ENCODE measurements around the gene SLC43A2.

The SLC43A2 gene

DNA sequence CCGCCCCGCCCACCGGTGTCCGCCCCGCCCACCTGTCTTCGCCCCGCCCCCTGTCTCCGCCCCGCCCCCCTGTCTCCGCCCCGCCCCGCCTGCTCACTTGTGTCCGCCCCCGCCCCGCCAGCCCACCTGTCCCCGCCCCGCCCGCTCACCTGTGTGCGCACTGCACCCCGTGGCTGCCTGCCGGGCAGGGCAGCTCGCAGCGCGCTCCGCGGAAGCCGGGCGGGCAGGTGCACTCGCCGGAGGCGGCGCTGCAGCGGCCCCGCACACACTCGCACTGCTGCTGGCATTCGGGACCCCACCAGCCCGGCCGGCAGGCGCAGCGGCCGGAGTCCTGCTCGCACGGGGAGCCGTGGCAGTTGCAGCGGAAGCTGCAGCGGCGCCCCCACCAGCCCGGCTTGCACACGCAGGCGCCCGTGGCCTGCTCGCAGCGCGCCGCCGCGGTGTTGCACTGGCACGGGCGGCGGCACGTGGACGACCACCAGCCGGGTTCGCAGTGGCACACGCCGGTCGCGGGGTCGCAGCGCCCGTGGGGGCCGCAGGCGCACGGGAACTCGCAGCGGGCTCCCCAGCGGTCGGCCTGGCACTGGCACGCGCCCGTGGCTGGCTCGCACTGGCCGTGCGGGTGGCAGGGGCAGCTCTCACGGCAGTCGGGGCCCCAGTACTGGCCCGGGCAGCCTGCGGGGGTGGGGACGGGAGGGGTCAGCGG is 14.8 kb upstream of the SLC43A2 start:
- DNase-seq, result peak; percentile 51

DNA sequence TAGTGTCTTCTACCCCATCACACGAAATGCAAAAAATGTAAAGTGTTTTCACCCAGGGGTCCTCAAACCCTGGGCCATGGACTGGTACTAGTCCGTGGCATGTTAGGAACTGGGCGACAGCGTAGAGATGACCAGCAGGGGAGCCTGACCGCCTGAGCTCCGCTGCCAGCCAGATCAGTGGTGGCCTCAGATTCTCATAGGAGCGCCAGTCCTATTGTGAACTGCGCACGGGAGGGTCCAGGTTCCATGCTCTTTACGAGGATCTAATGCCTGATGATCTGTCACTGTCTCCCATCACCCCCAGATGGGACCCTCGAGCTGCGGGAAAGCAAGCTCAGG is 12.4 kb upstream of the SLC43A2 start:
- DNase-seq, result no peak

DNA sequence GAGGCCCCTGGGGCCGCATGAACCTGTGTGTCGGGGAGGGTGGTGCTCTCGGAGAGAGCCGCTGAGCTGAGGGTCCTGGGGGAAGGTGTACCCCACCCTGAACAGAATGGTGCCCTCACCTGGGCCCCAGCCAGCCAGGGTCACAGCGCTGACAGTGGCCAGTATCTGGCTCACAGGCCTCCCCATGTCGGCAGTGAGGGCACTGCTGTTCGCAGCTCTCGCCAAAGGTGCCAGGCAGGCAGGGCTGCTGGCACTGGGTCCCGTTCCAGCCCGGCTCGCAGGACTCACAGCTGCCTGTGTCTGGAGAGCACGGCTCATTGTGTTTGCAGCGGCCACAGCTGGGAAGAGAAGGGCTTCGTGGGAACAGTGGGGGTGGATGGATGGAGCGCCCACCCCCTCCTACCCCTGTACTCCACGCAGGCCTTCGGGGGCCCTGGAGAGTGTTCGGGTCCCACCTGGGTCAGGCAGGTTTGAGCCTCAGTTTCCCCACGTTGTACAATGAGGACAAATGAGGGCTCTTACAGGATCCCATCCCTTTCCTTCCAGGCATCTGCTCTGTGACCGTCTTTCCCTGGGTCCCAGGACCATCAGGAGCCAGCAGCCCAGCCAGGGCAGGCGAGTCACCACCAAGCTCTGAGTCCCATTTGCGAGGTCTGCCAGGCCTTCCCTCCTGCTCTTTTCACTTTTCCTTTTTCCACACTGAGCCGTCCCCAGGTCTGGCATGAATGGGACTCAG is 11.9 kb upstream of the SLC43A2 start:
- no peak for DNase-seq

DNA sequence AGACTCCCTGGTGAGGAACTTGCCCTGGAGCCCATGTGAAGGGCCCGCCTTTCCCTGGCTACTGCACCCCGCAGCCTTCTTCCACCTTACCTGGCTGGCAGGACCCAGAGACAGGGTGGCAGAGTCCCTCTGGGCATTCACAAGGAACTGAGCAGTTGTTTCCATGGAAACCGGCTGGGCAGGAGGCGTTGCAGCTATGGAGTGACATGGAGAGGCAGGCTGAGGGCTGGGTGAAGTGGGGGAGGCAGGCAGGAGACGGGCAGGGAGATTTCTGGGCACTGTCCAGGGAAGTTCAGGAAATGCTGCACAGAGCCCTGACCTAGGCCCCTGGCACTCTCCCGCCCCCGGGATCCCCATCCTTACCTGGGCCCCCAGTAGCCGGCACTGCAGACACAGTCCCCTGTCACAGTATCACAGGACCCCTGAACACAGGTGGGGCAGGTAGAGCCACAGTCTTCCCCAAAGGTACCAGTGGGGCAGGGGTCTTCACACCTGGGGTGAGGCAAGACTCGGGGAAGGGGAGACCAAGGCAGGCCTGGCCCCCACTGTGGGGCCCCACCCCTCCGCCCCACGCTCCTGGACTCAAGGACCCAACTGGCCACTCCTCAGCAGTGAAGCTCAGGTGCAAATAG is 11.0 kb upstream of the SLC43A2 start:
- DNase-seq, result no peak

DNA sequence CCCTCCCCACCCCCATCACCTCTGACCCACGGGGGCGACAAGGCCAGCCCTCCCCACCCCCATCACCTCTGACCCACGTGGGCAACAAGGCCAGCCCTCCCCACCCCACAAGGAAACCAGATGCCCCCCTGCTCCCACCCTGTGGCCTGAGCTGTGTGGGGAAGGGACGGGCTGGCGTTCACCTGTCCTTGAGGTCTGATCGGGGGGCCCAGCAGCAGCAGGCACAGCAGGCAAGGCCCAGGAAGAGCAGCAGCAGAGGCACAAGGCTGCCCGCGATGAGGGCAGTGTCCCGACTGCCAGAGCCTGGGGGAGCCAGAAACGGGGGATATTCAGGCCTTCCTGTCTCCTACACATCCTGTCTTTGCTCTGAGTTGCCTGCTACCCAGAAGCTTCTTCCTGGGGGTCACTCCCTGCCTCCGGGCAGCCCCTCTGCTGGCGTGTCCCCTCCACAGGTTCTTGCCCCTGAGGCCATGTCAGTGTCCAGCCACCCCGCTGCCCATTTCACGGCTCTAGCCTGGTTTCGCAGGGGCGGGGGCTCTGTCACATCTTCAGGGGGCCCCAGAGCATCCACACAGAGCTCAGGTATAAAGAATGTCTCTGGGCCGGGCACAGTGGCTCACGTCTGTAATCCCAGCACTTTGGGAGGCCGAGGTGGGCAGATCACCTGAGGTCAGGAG is 10.1 kb upstream of the SLC43A2 start:
- no peak for DNase-seq

DNA sequence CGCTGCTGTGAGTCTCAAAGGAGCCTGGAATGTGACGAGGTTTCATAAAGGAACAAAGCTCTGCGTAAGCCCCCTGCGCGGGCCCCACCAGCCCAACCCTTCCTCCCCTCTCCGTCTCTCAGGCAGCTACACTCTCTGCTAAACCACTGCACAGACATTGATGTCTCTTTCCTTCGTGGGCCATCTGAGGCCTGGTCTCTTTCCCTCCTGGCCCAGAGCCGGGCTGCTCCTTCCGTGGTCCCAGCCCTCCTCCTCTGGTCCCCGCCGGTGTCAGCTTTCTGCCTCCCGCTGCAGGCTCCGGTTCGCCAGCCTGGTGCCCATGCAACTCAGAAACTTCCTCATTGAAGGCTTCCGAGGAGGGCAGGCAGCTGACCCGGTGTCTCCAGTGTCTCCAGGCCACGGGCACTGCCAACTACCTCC is 9.5 kb upstream of the SLC43A2 start:
- DNase-seq, result no peak

DNA sequence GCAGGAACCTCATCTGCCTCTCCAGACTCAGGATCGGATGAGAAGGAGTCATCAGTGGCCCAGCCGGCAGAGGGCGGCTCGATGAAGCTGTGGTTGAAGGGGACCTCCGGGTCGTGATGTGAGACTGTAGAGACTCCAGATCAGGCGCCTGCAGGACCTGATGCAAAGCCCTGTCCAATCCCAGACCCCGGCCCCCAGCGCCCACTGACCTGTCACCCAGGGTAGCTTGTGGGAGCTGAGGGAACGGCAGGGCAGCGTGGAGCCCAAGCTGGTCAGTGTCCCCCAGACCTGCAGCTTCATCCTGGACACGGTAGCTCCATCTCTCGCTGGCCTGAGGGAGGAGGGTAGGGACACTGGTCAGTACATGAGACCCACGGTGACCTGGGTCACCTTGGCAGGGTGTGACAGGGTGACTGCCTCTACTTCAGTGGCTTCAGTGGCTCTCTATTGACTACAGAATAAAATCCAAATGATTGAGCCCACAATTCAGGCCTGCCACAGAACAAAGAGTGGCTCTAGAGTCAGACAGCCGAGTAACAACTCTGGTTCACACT is 8.2 kb upstream of the SLC43A2 start:
- DNase-seq, result no peak

DNA sequence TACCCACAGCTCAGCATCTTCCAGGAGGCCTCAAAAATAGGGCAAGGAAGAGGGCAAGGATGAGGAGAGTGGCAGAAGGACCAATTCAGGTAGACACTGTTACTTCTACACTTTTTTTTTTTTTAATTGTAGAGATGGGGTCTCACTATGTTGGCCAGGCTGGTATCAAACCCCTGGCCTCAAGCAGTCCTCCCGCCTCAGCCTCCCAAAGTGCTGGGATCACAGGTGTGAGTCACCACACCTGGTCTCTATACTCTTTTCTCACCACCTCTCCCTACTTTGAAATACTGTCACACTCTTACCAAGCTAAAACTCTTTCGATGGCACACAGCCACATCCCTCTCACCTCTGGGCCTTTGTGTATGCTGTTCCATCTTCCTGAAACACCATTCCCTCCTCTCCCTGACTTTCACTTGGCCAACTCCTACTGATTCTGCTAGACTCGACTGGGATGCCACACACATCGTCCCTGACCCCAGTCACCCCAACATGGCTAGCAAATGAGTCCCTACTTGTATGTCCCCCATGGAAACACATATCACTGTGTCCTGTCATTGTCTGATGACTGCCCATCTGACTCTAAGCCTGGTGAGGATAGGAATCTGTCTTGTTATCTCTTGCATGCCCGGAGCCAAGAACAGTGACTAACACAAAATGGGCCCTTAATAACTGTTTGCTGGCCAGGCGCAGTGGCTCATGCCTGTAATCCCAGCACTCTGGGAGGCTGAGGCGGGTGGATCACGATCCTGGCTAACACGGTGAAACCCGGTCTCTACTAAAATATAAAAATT is 7.2 kb upstream of the SLC43A2 start:
- no peak for DNase-seq

DNA sequence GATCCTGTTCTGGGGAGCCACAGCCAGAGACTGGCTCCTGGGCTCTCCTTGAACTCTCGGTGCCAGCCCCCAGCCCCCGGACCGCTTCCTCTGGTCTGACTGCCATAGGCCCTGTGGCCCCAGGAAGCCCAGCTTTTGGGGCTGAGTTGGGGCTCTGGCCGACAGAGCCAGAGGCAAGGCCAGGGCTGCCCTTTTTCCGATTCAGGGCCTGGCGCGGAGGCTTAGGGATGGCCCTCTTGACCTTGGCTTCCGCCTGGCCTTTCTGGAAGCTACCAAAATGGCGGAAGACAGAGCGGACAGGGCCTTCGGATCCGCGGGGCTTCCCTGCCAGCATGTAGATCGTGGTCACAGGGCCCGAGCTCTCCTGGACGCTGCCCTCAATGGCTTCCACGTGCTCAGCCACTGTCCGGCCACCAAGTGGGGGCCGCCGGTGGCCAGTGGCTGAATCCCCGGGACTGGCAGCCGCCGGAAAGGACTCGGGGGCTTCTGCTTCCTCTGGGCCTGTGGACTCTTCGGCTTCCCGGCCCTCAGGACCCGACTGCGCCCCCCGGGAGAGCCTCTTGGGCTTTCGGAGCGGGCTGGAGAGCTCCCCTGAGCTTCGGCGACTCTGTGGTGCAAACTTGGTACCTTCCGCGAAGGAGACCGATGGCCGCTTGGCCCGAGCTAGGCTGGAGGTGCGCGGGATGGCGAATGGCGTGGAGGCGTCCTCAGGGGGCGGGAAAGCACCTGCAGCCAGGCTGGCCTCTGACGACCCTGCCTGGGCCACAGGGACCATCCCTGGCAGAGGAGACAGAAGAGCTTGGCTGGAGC is 6.4 kb upstream of the SLC43A2 start:
- DNase-seq, result no peak

DNA sequence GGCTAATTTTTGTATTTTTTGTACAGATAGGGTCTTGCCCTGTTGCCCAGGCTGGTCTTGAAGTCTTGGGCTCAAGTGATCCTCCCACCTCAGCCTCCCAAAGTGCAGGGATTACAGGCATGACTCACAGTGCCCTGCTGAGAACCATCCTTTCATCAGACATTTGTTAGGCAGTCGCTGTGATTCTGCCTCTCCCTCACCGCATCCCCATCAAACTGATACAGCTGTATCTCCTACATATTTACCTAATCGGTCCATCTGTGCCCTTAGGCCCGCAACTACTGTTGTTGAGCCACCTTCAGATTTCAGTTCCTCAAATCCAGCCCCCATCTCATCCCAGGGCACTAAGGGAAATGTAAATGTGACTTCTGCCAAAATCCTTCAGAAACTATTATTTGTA is 2.0 kb upstream of the SLC43A2 start:
- DNase-seq, result no peak

DNA sequence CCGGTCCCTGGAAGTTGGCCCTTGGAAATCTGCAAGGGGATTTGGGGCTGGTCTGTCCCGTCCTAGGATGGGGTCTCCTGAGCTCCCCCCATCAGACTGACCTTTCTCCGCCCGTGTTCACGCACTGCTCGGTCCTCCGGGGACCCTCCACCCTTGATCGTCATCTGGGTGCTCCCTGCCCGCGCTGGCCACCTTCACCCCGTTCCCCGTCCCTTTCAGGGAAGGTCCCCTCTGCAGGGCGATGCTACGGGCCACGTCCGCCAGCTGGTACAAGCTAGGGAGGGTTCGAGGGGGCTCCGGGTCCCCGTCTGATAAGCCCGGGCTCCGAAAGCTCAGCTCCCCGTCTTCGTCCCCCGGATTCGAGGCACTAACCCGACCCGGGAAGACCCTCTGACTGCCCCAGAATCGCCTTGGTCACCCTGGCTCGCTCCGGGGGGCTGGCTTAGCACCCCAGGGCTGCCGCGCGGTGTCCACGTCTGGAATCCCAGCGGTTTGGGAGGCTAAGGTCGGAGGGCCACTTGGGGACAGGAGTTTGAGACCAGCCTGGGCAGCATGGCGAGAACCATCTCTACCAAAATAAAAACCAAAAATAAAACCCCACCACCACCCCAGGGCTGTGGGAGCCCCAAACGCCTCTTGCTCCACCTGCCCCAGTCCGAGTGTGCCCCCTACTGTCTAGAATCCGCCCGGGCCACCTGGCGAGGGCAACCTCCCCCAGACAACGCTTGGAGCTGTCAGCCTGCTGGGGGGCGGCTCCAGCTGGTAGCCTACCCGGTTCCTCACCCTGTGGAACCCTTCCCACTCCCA is 1.1 kb upstream of the SLC43A2 start:
- peak; percentile 75 for DNase-seq

DNA sequence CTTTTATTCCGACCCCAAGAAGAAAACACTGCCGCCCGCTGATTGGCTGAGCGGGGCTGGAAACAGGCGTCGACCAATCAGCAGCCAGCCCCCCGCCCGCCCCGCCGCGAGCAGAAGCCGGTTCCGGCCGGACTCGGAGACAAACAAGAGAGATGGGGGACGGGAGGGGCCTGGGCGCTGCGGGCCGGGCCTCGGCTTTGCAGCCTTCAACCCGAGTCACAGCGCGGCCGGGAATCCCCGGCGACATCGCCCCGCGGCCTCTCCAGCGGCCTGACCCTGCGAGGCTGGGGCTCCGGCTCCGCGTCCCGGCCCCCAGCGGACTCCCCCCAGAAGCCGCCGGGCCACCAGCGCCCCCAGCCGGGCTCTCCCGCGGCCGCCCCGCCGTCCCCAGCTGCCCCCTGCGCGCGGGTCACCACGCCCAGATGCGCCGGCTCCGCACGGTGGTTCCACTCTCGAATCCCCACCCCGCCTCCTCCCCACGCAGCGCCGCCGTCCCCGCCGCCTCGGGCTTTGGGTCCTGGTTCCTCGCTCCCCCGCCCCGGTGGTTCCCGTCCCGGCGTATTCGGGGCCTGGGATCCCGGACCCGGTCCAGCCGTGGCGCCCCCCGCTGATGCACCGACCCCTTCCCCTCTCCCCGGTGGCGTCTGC is 346 bp upstream of the SLC43A2 start:
- peak; percentile 91 for DNase-seq

DNA sequence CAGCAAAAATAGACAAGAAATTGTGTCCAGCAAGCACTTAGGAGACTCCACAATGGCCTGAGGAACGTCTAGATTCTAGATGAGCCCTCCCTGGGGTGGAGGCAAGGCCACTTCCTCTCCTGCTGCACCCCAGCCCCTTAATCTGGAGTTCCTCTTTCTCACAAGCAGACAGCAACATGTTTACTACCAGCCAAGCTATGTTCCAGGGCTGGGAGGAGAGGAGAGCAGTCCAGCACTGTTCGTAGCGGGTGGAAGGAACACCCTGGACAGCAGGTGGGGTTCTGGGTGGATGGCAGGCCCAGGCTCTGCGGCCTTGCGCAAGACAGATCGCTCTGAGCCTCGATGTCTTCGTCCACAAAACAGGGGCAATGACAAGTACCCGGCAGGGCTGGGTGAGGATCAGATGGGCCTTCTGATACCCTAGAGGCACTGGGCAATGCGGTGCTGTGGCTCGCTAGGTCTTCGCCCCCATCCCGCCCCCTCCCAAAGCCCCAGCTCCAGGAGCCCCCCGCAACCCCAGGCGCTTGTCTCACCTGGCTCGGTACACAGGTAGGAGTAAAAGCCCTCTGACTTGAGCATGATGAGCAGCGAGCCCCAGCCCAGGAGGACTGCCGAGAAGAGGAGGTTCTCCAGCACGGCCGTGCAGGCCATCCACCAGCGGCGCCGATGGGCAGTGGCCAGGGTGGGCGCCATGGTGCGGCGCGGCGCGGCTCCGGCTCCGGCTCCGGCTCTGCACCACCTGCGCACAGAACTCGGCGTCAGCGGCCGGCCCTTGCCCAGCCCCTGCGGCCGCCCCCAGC is 1.3 kb downstream of the SLC43A2 start:
- no peak for DNase-seq

DNA sequence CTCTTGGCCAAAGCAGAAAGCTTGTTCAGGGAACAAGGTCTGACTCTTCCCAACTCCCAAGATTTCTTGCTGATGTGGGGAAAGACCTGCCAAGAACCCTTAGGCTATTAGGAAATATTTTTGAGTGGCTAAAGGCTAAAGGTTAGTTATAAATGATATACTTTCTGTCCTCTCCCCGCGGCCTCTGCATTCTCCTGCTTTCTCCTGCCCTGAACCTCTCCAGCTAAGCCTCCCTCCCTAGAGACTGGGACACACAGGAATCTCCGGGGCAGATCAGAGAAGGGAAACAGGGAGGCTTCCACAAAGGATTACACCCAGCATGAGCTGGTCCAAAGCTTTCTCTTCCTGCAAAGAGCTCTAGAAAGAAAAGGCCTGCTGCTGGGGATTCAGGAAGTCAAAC is 2.3 kb downstream of the SLC43A2 start:
- no peak for DNase-seq

DNA sequence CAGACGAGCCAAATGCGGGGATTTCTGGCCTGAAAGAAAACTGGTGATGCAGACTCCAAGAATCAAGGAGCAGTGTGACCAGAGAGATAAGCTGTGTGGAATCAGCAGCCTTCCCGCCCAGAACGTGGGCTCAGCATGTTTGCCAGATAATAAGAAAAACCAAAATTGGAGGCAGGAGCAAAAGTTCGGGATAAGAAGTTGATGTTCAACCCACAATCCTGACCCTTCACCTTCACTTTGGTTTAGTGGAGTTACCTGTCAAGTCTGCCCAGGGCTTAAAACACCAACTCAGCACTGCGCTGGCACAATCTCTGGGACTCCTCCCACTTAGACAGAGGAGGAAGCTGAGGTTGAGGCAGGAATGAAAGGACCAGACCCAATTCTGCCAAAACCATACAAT is 3.1 kb downstream of the SLC43A2 start:
- no peak for DNase-seq

DNA sequence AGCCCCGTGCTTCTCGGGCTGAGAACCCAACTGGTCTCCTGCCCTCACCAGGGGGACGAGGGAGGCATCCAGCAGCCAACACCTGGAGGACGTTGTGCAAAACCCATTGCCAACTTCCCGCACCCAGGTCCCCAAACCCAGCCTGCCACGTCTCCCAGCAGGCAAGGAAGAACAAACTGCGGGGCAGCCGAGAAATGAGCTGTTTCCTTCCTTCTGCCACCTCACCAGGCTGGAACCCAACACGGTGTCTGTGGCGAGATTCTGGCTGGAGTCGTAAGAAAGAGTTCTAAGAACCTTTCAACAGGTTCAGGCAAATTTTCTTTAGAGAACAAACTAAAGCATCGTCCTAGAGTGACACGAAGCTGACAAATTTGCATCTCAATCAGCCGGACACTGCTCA is 3.6 kb downstream of the SLC43A2 start:
- DNase-seq, result no peak

DNA sequence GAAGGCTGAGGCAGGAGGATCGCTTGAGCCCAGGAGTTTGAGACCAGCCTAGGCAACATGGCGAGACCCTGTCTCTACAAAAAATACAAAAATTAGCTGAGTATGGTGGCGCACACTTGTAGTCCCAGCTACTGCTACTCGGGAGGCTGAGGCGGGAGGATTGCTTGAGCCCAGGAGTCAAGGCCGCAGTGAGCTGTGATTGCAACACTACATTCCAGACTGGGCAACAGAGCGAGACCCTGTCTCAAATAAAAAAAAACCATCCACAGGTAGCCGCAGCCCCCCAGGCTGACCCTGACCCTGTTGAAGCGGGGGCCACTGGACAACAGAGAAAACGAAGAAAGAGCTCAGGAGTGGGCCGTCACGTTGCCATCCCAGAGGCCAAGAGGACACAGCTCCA is 4.0 kb downstream of the SLC43A2 start:
- no peak for DNase-seq

DNA sequence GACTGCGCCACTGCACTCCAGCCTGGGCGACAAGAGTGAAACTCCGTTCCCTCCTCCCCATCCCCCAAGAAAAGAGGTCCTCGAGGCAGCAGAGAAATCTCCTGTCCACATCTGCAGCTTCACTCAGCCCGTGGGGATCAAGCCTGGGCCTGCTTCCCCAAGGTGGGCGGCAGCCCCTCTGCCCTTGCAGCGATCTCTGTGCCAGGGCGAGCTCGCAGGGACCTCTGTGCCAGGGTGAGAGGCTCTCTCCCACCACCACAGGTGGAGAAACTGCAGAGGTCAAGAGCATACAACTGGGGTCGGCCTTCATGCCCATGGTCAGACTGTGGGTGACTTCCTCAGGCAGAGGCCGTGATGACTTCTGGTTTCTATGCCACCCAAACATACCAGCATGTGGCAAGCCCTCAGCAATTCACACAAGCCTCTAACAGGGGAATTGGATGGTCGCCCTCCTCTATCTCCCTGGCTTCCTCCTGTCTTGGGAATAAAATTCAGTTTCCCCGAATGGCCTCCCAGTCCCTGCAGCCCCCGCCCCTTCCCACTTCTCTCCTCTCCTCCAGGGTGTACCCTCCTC is 5.5 kb downstream of the SLC43A2 start:
- DNase-seq, result no peak

All from activated gamma-delta T cell treated with Interleukin-2 at 50 U/mL for 16 hours (primary cell).